ENCODE data around the gene ZBTB3. TPM values are rescaled to one million over a fixed set of nuclear protein-coding genes. Genes with fewer than 3 reads are reported as not detected.
A peak's percentile ranks its signal among the peaks of the same experiment; 100 is the strongest.

Gene ZBTB3
- total and polyA plus RNA-seq, 2 of the 13 experiments (the other 11 are each of a cell fraction or from before 2014, with no cell fraction given), result 3.4 to 5.2 TPM

DNA sequence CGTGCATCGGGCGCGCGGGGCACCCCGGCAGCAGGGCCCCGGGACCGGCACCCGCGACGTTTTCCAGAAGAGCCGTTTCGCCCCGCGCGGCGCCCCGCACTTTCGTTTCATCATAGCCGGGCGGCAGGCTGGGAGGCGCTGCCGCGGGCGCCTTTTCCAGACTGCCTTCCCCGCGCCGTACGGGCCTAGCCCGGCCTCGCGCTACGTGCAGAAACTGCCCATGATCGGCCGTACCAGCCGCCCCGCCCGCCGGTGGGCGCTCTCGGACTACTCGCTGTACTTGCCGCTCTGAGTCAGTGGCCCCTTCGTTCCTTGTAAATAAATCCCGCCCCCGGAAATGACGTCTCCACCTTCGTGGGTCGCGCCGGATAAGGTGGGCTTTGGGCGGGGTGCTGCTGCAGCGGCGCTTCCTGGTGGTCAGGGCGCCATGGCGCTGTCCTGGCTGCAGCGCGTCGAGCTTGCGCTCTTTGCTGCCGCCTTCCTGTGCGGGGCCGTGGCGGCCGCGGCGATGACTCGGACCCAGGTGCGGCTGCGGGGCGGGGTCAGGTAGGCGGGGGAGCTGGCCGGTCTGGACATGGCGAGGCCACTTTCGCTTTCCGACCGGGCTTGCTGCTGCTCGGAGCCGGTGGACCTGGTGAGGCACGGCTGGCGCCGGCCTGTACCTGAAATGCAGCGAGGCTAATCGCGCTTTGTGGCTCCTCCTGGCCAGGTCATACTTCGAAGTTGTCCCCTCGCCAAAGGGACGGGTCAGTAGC is 33.2 kb upstream of the ZBTB3 start, which contains the start of gene TMEM179B (continued):
- TF ChIP-seq ZNF609 (CRISPR knock-in tag; IDR thresholded peaks at IDR 0.05; ENCODE audit: borderline replicate concordance) (peak; percentile 83), ZNF343 (CRISPR knock-in tag; IDR thresholded peaks at IDR 0.05) (peak; percentile 84; the same call in 1 of the 2 replicates), ATF1 (CRISPR knock-in tag; IDR thresholded peaks at IDR 0.05) (peak; percentile 90), NFE2 (CRISPR knock-in tag; IDR thresholded peaks at IDR 0.05) (0 out of 2 replicates have a peak, but pooled peaks have one; percentile 5), RFX5 (IDR thresholded peaks at IDR 0.05; ENCODE audit: low read depth, low read length) (0 out of 2 replicates have a peak, but pooled peaks have one; percentile 26), TIGD3 (CRISPR knock-in tag; IDR thresholded peaks at IDR 0.05; ENCODE audit: borderline replicate concordance) (0 out of 2 replicates have a peak, but pooled peaks have one; percentile 55), ARNT2 (CRISPR knock-in tag; IDR thresholded peaks at IDR 0.05; ENCODE audit: low read depth) (peak; percentile 81; the same call in 1 of the 2 replicates), HOXD1 (CRISPR knock-in tag; IDR thresholded peaks at IDR 0.05) (no peak), ZBTB1 (CRISPR knock-in tag; IDR thresholded peaks at IDR 0.05; ENCODE audit: borderline replicate concordance) (no peak), FOXM1 (CRISPR knock-in tag; IDR thresholded peaks at IDR 0.05) (no peak), ZFP36L1 (CRISPR knock-in tag; IDR thresholded peaks at IDR 0.05) (peak; percentile 74; the same call in 1 of the 2 replicates), NCOA2 (CRISPR knock-in tag; IDR thresholded peaks at IDR 0.05) (peak; percentile 59), ZNF446 (CRISPR knock-in tag; IDR thresholded peaks at IDR 0.05) (peak; percentile 81), NFIC (IDR thresholded peaks at IDR 0.05; ENCODE audit: low read length) (no peak), ZNF766 (CRISPR knock-in tag; IDR thresholded peaks at IDR 0.05; ENCODE audit: borderline replicate concordance) (peak; percentile 72; the same call in 1 of the 2 replicates), CHD2 (IDR thresholded peaks at IDR 0.05; ENCODE audit: low read depth, low read length) (peak; percentile 60; the same call in 1 of the 2 replicates), PCBP2 (optimal IDR thresholded peaks at IDR 0.05; ENCODE audit: low read depth, low read length, poor library complexity, severe bottlenecking) (no peak), ZFP82 (CRISPR knock-in tag; IDR thresholded peaks at IDR 0.05; ENCODE audit: borderline replicate concordance) (no peak), ZNF816 (CRISPR knock-in tag; IDR thresholded peaks at IDR 0.05; ENCODE audit: borderline replicate concordance) (no peak; the same call in 1 of the 2 replicates), ATF7-NPFF (CRISPR knock-in tag; IDR thresholded peaks at IDR 0.05; ENCODE audit: low read depth) (peak; percentile 86), ZIK1 (CRISPR knock-in tag; IDR thresholded peaks at IDR 0.05; ENCODE audit: borderline replicate concordance, low read depth) (peak; percentile 81; the same call in 1 of the 2 replicates), ZMAT3 (CRISPR knock-in tag; conservative IDR thresholded peaks at IDR 0.05) (peak; percentile 94), NFATC3 (CRISPR knock-in tag; IDR thresholded peaks at IDR 0.05) (no peak), SMC3 (IDR thresholded peaks at IDR 0.05; ENCODE audit: low read length) (no peak)
